MM.1S (cell line): ENCODE data around the gene NCOA1.

Source experiments
- DNase-seq: peaks from one replicate; pipeline ENCODE4 v3.0.0-alpha.2; 2015
- H2AFZ ChIP-seq: fragments of 300-600 bp; sonication (generic); 2 replicates; pipeline ENCODE4 v1.6.0; 2016; ENCODE audit warnings: antibody characterized with exemption, low read length
- H3F3A ChIP-seq: fragments of 300-600 bp; sonication (generic); 2 replicates; pipeline ENCODE4 v1.6.1; 2016; ENCODE audit warnings: mild to moderate bottlenecking, antibody characterized with exemption, low read length, moderate library complexity, mixed read lengths; ENCODE audit not compliant: insufficient read depth
- H3K27ac ChIP-seq: fragments of 300-600 bp; sonication (generic); 2 replicates; pipeline ENCODE4 v1.5.1; 2016; ENCODE audit warnings: mild to moderate bottlenecking, low read length
- H3K27me3 ChIP-seq: fragments of 300-600 bp; sonication (generic); replicated peaks from 2 replicates; pipeline ENCODE4 v1.6.0; 2016; ENCODE audit warnings: low read length; ENCODE audit not compliant: insufficient read depth
- H3K36me3 ChIP-seq: fragments of 300-600 bp; sonication (generic); replicated peaks from 2 replicates; pipeline ENCODE4 v1.6.1; 2016; ENCODE audit warnings: mild to moderate bottlenecking, low read length, mixed read lengths; ENCODE audit not compliant: insufficient read depth
- H3K4me1 ChIP-seq: fragments of 300-600 bp; sonication (generic); 2 replicates; pipeline ENCODE4 v1.6.1; 2016; ENCODE audit warnings: low read length, mixed read lengths
- H3K4me2 ChIP-seq: fragments of 300-600 bp; sonication (generic); 2 replicates; pipeline ENCODE4 v1.6.0; 2016; ENCODE audit warnings: low read depth, low read length
- H3K4me3 ChIP-seq: fragments of 300-600 bp; sonication (generic); 2 replicates; pipeline ENCODE4 v1.5.1; 2016; ENCODE audit warnings: low read length, mixed read lengths
- H3K79me2 ChIP-seq: fragments of 300-600 bp; sonication (generic); 2 replicates; pipeline ENCODE4 v1.6.1; 2016; ENCODE audit warnings: mixed run types, low read length, mixed read lengths
- H3K9ac ChIP-seq: fragments of 300-600 bp; sonication (generic); 2 replicates; pipeline ENCODE4 v1.6.1; 2016; ENCODE audit warnings: low read length, mixed read lengths
- H3K9me2 ChIP-seq: fragments of 300-600 bp; sonication (generic); replicated peaks from 2 replicates; pipeline ENCODE4 v1.6.1; 2016; ENCODE audit warnings: mild to moderate bottlenecking, low read length, mixed read lengths; ENCODE audit not compliant: insufficient read depth
- H3K9me3 ChIP-seq: fragments of 300-600 bp; sonication (generic); replicated peaks from 2 replicates; pipeline ENCODE4 v1.6.1; 2016; ENCODE audit warnings: mild to moderate bottlenecking, low read length, mixed read lengths; ENCODE audit not compliant: insufficient read depth
- H4K20me1 ChIP-seq: fragments of 300-600 bp; sonication (generic); 2 replicates; pipeline ENCODE4 v1.6.1; 2016; ENCODE audit warnings: mild to moderate bottlenecking, low read length, moderate library complexity, mixed read lengths; ENCODE audit not compliant: insufficient read depth
- EZH2 ChIP-seq: fragments of 300-600 bp; sonication (generic); optimal IDR thresholded peaks from 2 replicates; pipeline ENCODE3; 2017; ENCODE audit warnings: low read depth, mild to moderate bottlenecking, antibody characterized with exemption, low read length, mixed read lengths
- EZH2phosphoT487 ChIP-seq: fragments of 300-600 bp; sonication (generic); IDR thresholded peaks from 2 replicates; pipeline ENCODE4 v1.6.1; 2018; ENCODE audit warnings: antibody characterized with exemption, low read length
- TF ChIP-seq, protein P1 (sequence below): fragments of 300-600 bp; sonication (generic); IDR thresholded peaks from 2 replicates; pipeline ENCODE4 v1.5.1; 2016; ENCODE audit warnings: antibody characterized with exemption, low read length, mixed read lengths

NCOA1 gene

DNA sequence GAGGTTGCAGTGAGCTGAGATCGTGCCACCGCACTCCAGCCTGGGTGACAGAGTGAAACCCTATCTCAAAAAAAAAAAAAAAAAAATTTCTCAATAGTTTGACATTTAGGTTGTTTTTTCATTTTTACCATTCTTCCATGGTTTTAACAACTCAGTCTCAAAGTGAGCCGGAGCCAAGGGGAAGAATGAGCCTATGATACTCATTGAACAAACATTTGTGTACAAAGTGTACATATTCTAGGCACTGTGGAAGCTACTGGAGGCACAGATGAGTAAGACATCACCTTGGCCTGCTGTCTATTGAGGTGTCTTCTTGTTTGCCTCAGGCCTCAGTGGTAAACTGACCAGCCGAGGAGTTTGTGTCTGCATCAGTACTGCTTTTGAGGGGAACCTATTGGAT is 324.1 kb downstream of the NCOA1 start:
- no peak for DNase-seq
- H2AFZ ChIP-seq: no peak overlapping the region
- H3K4me3 ChIP-seq: no peak overlapping the region
- peaks cover 16% of the 10 kb centered on the region; the same call in 1 of the 2 replicates for H3K36me3 ChIP-seq
- H3K79me2 ChIP-seq: peaks cover 61% of the 10 kb centered on the region
- no peaks in the 10 kb centered on the region for H3K9me2 ChIP-seq
- no peaks in the 10 kb centered on the region for H3K9me3 ChIP-seq
- no peak overlapping the region for H3K4me2 ChIP-seq
- H3K4me1 ChIP-seq: peaks cover 15% of the 10 kb centered on the region
- no peak overlapping the region for H3K27ac ChIP-seq
- H4K20me1 ChIP-seq: no peaks in the 10 kb centered on the region
- H3K27me3 ChIP-seq: no peaks in the 10 kb centered on the region
- H3K9ac ChIP-seq: no peak overlapping the region
- TF ChIP-seq, protein P1, sequence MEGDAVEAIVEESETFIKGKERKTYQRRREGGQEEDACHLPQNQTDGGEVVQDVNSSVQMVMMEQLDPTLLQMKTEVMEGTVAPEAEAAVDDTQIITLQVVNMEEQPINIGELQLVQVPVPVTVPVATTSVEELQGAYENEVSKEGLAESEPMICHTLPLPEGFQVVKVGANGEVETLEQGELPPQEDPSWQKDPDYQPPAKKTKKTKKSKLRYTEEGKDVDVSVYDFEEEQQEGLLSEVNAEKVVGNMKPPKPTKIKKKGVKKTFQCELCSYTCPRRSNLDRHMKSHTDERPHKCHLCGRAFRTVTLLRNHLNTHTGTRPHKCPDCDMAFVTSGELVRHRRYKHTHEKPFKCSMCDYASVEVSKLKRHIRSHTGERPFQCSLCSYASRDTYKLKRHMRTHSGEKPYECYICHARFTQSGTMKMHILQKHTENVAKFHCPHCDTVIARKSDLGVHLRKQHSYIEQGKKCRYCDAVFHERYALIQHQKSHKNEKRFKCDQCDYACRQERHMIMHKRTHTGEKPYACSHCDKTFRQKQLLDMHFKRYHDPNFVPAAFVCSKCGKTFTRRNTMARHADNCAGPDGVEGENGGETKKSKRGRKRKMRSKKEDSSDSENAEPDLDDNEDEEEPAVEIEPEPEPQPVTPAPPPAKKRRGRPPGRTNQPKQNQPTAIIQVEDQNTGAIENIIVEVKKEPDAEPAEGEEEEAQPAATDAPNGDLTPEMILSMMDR: no peak
- no peak for TF ChIP-seq EZH2phosphoT487
- peaks cover 19% of the 10 kb centered on the region for H3F3A ChIP-seq

DNA sequence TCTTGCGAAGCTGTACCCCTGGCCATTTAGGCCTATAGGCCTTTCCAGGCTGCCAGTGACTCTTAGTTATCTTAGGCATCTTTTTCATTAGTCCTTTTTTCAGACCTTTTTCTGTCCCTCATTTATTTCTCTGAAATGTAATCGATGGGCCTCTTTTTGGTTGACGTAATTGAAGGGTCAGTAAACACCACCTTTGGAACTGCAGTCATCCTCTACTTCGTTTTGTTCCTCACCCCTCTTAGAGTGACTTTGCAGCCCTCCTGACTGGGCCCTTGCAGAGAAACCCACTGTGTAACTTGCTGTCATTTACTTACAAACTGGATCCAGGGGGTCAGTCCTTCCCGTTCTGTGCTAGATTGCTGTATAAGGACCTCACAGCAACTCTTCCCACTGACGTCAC is 325.4 kb downstream of the NCOA1 start:
- peaks cover 19% of the 10 kb centered on the region; the same call in 1 of the 2 replicates for H3K36me3 ChIP-seq
- TF ChIP-seq, protein P1: no peak
- TF ChIP-seq EZH2 (no peak), EZH2phosphoT487 (no peak)
- H3K9ac ChIP-seq: no peak overlapping the region
- no peaks in the 10 kb centered on the region for H3K9me2 ChIP-seq
- no peak overlapping the region for H2AFZ ChIP-seq
- peaks cover 16% of the 10 kb centered on the region for H3K4me1 ChIP-seq
- H3K4me3 ChIP-seq: no peak overlapping the region
- no peak for DNase-seq
- H3K27me3 ChIP-seq: no peaks in the 10 kb centered on the region
- H3K79me2 ChIP-seq: peaks cover 52% of the 10 kb centered on the region
- no peak overlapping the region for H3K27ac ChIP-seq
- no peaks in the 10 kb centered on the region for H4K20me1 ChIP-seq
- peaks cover 19% of the 10 kb centered on the region for H3F3A ChIP-seq
- no peaks in the 10 kb centered on the region for H3K9me3 ChIP-seq
- H3K4me2 ChIP-seq: no peak overlapping the region

DNA sequence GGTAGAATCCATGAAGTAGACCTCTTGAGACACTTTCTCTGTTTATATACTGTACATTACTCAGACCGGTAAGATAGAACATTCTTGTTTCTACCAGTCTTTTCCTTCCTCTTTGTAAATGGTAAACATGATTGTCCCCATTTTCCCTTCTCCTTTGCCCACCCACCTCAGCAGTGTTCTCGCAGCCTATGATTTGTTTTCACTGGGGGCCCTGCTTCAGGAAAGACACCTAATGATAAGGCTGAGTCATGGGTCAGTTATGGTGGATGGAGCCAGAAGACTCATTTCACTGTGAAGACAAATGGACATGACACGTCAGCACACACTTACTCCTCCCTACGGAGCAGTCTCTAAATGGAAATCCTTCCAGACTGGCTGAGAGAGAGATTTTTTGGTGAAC is 325.8 kb downstream of the NCOA1 start:
- Histone ChIP-seq H3K27ac (no peak overlapping the region), H3K4me1 (peaks cover 21% of the 10 kb centered on the region), H3K4me3 (no peak overlapping the region), H3K9ac (no peak overlapping the region), H3K27me3 (no peaks in the 10 kb centered on the region), H3K79me2 (peaks cover 50% of the 10 kb centered on the region), H3F3A (peaks cover 23% of the 10 kb centered on the region), H4K20me1 (no peaks in the 10 kb centered on the region), H3K4me2 (no peak overlapping the region), H3K9me2 (no peaks in the 10 kb centered on the region), H3K9me3 (no peaks in the 10 kb centered on the region), H2AFZ (no peak overlapping the region), H3K36me3 (peaks cover 20% of the 10 kb centered on the region; the same call in 1 of the 2 replicates)
- TF ChIP-seq EZH2: no peak
- TF ChIP-seq, protein P1: no peak
- no peak for TF ChIP-seq EZH2phosphoT487
- DNase-seq: no peak
